Measurements from ENCODE around the gene CWF19L2. TPM values are rescaled to one million over a fixed set of nuclear protein-coding genes. Genes with fewer than 3 reads are reported as not detected.
"Not testable (repeated sequence)": the region's sequence is repeated elsewhere in the genome, so short reads cannot be mapped to it uniquely, and the experiment has no call there.

The CWF19L2 gene
- total and polyA plus RNA-seq, 5 donors from 2014 or later, result 7.6 to 28.3 (median 8.2) TPM

GRCh38 chr11:107438148-107438547, 19.5 kb downstream of the CWF19L2 start:
- DNase-seq (no peak), ATAC-seq (ENCODE audit: low read depth in 2 of 2) (no peak)
- Mint-ChIP-seq H3K4me1 (peaks cover 10 to 24% (median 21%) of the 10 kb centered on the region in 4 donors), H3K27me3 (no peaks in the 10 kb centered on the region), H3K4me3 (no peak overlapping the region), H3K36me3 (peaks cover 43% of the 10 kb centered on the region), H3K27ac (no peak overlapping the region), H3K9me3 (no peaks in the 10 kb centered on the region)
- no peaks in the 10 kb centered on the region for H3K27me3 ChIP-seq (ENCODE audit: control insufficient read depth, insufficient read depth, low read length)
- no peak overlapping the region for H3K27ac ChIP-seq (ENCODE audit: insufficient read depth, low read length, poor library complexity, severe bottlenecking)
- no peak overlapping the region for H3K4me3 ChIP-seq (ENCODE audit: low read depth, low read length)
- H3K9me3 ChIP-seq (ENCODE audit: control insufficient read depth in 2 of 2, low read length in 2 of 2), result no peaks in the 10 kb centered on the region
- H3K36me3 ChIP-seq (ENCODE audit: control insufficient read depth, insufficient read depth, low read length), result peaks cover 69% of the 10 kb centered on the region
- no peaks in the 10 kb centered on the region for H3K4me1 ChIP-seq (ENCODE audit: control insufficient read depth, insufficient read depth, low read length, poor library complexity, severe bottlenecking)

GRCh38 chr11:107430525-107430924, 27.1 kb downstream of the CWF19L2 start:
- H3K4me1 ChIP-seq (ENCODE audit: control insufficient read depth, insufficient read depth, low read length, poor library complexity, severe bottlenecking), result no peaks in the 10 kb centered on the region
- no peaks in the 10 kb centered on the region for H3K9me3 Mint-ChIP-seq
- H3K9me3 ChIP-seq (ENCODE audit: control insufficient read depth in 2 of 2, low read length in 2 of 2), result no peaks in the 10 kb centered on the region
- H3K27me3 ChIP-seq (ENCODE audit: control insufficient read depth, insufficient read depth, low read length), result no peaks in the 10 kb centered on the region
- no peak overlapping the region for H3K27ac ChIP-seq (ENCODE audit: insufficient read depth, low read length, poor library complexity, severe bottlenecking)
- H3K4me1 Mint-ChIP-seq, result peaks cover 0 to 14% (median 4%) of the 10 kb centered on the region in 4 donors
- no peak for DNase-seq
- no peak overlapping the region for H3K4me3 Mint-ChIP-seq
- no peak for ATAC-seq (ENCODE audit: low read depth in 2 of 2)
- H3K4me3 ChIP-seq (ENCODE audit: low read depth, low read length), result no peak overlapping the region
- no peak overlapping the region for H3K27ac Mint-ChIP-seq
- H3K36me3 Mint-ChIP-seq, result peaks cover 31% of the 10 kb centered on the region
- peaks cover 46% of the 10 kb centered on the region for H3K36me3 ChIP-seq (ENCODE audit: control insufficient read depth, insufficient read depth, low read length)
- no peaks in the 10 kb centered on the region for H3K27me3 Mint-ChIP-seq

- Mint-ChIP-seq H3K27ac (no peak overlapping the region), H3K36me3 (peaks cover 40% of the 10 kb centered on the region), H3K27me3 (no peaks in the 10 kb centered on the region), H3K9me3 (no peaks in the 10 kb centered on the region), H3K4me3 (no peak overlapping the region), H3K4me1 (peaks cover 0 to 16% (median 4%) of the 10 kb centered on the region in 4 donors)
- H3K27ac ChIP-seq (ENCODE audit: insufficient read depth, low read length, poor library complexity, severe bottlenecking), result no peak overlapping the region
- ATAC-seq (ENCODE audit: low read depth in 2 of 2), result no peak
- H3K9me3 ChIP-seq (ENCODE audit: control insufficient read depth in 2 of 2, low read length in 2 of 2), result no peaks in the 10 kb centered on the region
- peaks cover 39% of the 10 kb centered on the region for H3K36me3 ChIP-seq (ENCODE audit: control insufficient read depth, insufficient read depth, low read length)
- no peaks in the 10 kb centered on the region for H3K27me3 ChIP-seq (ENCODE audit: control insufficient read depth, insufficient read depth, low read length)
- no peak overlapping the region for H3K4me3 ChIP-seq (ENCODE audit: low read depth, low read length)
- no peaks in the 10 kb centered on the region for H3K4me1 ChIP-seq (ENCODE audit: control insufficient read depth, insufficient read depth, low read length, poor library complexity, severe bottlenecking)
- DNase-seq, result no peak
These were observed 29.9 kb downstream of the CWF19L2 start for GRCh38 chr11:107427569-107428180.

- H3K27me3 ChIP-seq (ENCODE audit: control insufficient read depth, insufficient read depth, low read length), result no peaks in the 10 kb centered on the region
- peaks cover 49% of the 10 kb centered on the region for H3K36me3 Mint-ChIP-seq
- H3K9me3 ChIP-seq (ENCODE audit: control insufficient read depth in 2 of 2, low read length in 2 of 2), result no peaks in the 10 kb centered on the region
- H3K27ac Mint-ChIP-seq, result no peak overlapping the region
- no peaks in the 10 kb centered on the region for H3K9me3 Mint-ChIP-seq
- H3K4me1 Mint-ChIP-seq, result peaks cover 7 to 22% (median 10%) of the 10 kb centered on the region in 4 donors
- H3K4me3 ChIP-seq (ENCODE audit: low read depth, low read length), result no peak overlapping the region
- no peak overlapping the region for H3K4me3 Mint-ChIP-seq
- ATAC-seq (ENCODE audit: low read depth in 2 of 2) (no peak), DNase-seq (no peak)
- no peak overlapping the region for H3K27ac ChIP-seq (ENCODE audit: insufficient read depth, low read length, poor library complexity, severe bottlenecking)
- H3K27me3 Mint-ChIP-seq, result no peaks in the 10 kb centered on the region
- peaks cover 51% of the 10 kb centered on the region for H3K36me3 ChIP-seq (ENCODE audit: control insufficient read depth, insufficient read depth, low read length)
- H3K4me1 ChIP-seq (ENCODE audit: control insufficient read depth, insufficient read depth, low read length, poor library complexity, severe bottlenecking), result no peaks in the 10 kb centered on the region
These were observed 44.3 kb downstream of the CWF19L2 start for GRCh38 chr11:107413352-107413751.

GRCh38 chr11:107408762-107409211, 48.8 kb downstream of the CWF19L2 start:
- ATAC-seq (ENCODE audit: low read depth in 2 of 2) (no peak), DNase-seq (no peak)
- Histone ChIP-seq H3K27ac (ENCODE audit: insufficient read depth, low read length, poor library complexity, severe bottlenecking) (no peak overlapping the region), H3K36me3 (ENCODE audit: control insufficient read depth, insufficient read depth, low read length) (peaks cover 27% of the 10 kb centered on the region), H3K4me1 (ENCODE audit: control insufficient read depth, insufficient read depth, low read length, poor library complexity, severe bottlenecking) (no peaks in the 10 kb centered on the region), H3K9me3 (ENCODE audit: control insufficient read depth in 2 of 2, low read length in 2 of 2) (no peaks in the 10 kb centered on the region), H3K4me3 (ENCODE audit: low read depth, low read length) (no peak overlapping the region), H3K27me3 (ENCODE audit: control insufficient read depth, insufficient read depth, low read length) (no peaks in the 10 kb centered on the region)
- Mint-ChIP-seq H3K4me3 (no peak overlapping the region), H3K27ac (no peak overlapping the region), H3K9me3 (peaks cover 0 to 2% (median 0%) of the 10 kb centered on the region in 7 donors), H3K4me1 (peaks cover 0 to 12% (median 5%) of the 10 kb centered on the region in 4 donors), H3K27me3 (no peaks in the 10 kb centered on the region), H3K36me3 (peaks cover 57% of the 10 kb centered on the region)

GRCh38 chr11:107405260-107405659, 52.4 kb downstream of the CWF19L2 start:
- Mint-ChIP-seq H3K27me3 (no peaks in the 10 kb centered on the region), H3K4me1 (peaks cover 4 to 20% (median 9%) of the 10 kb centered on the region in 4 donors), H3K9me3 (peaks cover 0 to 10% (median 2%) of the 10 kb centered on the region in 7 donors), H3K4me3 (no peak overlapping the region), H3K27ac (peak overlapping the region in 1 of 3 donors; percentile 5), H3K36me3 (peaks cover 70% of the 10 kb centered on the region)
- peaks cover 19% of the 10 kb centered on the region for H3K36me3 ChIP-seq (ENCODE audit: control insufficient read depth, insufficient read depth, low read length)
- H3K27me3 ChIP-seq (ENCODE audit: control insufficient read depth, insufficient read depth, low read length), result no peaks in the 10 kb centered on the region
- ATAC-seq (ENCODE audit: low read depth in 2 of 2) (no peak), DNase-seq (no peak)
- H3K4me1 ChIP-seq (ENCODE audit: control insufficient read depth, insufficient read depth, low read length, poor library complexity, severe bottlenecking), result no peaks in the 10 kb centered on the region
- no peak overlapping the region for H3K27ac ChIP-seq (ENCODE audit: insufficient read depth, low read length, poor library complexity, severe bottlenecking)
- no peaks in the 10 kb centered on the region for H3K9me3 ChIP-seq (ENCODE audit: control insufficient read depth in 2 of 2, low read length in 2 of 2)
- no peak overlapping the region for H3K4me3 ChIP-seq (ENCODE audit: low read depth, low read length)

GRCh38 chr11:107401131-107401530, 56.5 kb downstream of the CWF19L2 start:
- H3K27ac ChIP-seq (ENCODE audit: insufficient read depth, low read length, poor library complexity, severe bottlenecking); H3K27me3 ChIP-seq (ENCODE audit: control insufficient read depth, insufficient read depth, low read length); H3K9me3 ChIP-seq (ENCODE audit: control insufficient read depth in 2 of 2, low read length in 2 of 2); H3K4me3 Mint-ChIP-seq; DNase-seq; H3K4me1 ChIP-seq (ENCODE audit: control insufficient read depth, insufficient read depth, low read length, poor library complexity, severe bottlenecking); H3K27me3 Mint-ChIP-seq; ATAC-seq (ENCODE audit: low read depth in 2 of 2); H3K4me3 ChIP-seq (ENCODE audit: low read depth, low read length): not testable (repeated sequence)
- peaks cover 39% of the 10 kb centered on the region for H3K36me3 ChIP-seq (ENCODE audit: control insufficient read depth, insufficient read depth, low read length)
- Mint-ChIP-seq H3K9me3 (peaks cover 1 to 14% (median 6%) of the 10 kb centered on the region in 7 donors), H3K4me1 (peaks cover 4 to 15% (median 10%) of the 10 kb centered on the region in 4 donors), H3K27ac (peak overlapping the region in 1 of 3 donors; percentile 70), H3K36me3 (peaks cover 74% of the 10 kb centered on the region)

- no peaks in the 10 kb centered on the region for H3K4me1 ChIP-seq (ENCODE audit: control insufficient read depth, insufficient read depth, low read length, poor library complexity, severe bottlenecking)
- peaks cover 0 to 7% (median 6%) of the 10 kb centered on the region in 7 donors for H3K9me3 Mint-ChIP-seq
- DNase-seq, result no peak
- no peak overlapping the region for H3K4me3 ChIP-seq (ENCODE audit: low read depth, low read length)
- ATAC-seq (ENCODE audit: low read depth in 2 of 2), result no peak
- peaks cover 4 to 7% of the 10 kb centered on the region in 2 experiments for H3K9me3 ChIP-seq (ENCODE audit: control insufficient read depth in 2 of 2, low read length in 2 of 2)
- H3K27ac ChIP-seq (ENCODE audit: insufficient read depth, low read length, poor library complexity, severe bottlenecking), result no peak overlapping the region
- peaks cover 36% of the 10 kb centered on the region for H3K36me3 ChIP-seq (ENCODE audit: control insufficient read depth, insufficient read depth, low read length)
- H3K36me3 Mint-ChIP-seq, result peaks cover 61% of the 10 kb centered on the region
- H3K4me3 Mint-ChIP-seq, result no peak overlapping the region
- H3K27ac Mint-ChIP-seq, result no peak overlapping the region
- H3K27me3 Mint-ChIP-seq, result no peaks in the 10 kb centered on the region
- H3K4me1 Mint-ChIP-seq, result peaks cover 4 to 31% (median 12%) of the 10 kb centered on the region in 4 donors
- no peaks in the 10 kb centered on the region for H3K27me3 ChIP-seq (ENCODE audit: control insufficient read depth, insufficient read depth, low read length)
These were observed 60.3 kb downstream of the CWF19L2 start for GRCh38 chr11:107397357-107397756.
